ENCODE data around the gene EID2B. TPM values are rescaled to one million over a fixed set of nuclear protein-coding genes. Genes with fewer than 3 reads are reported as not detected.

Gene EID2B
- total RNA-seq, 1 donor from 2014 or later: 4.7 TPM

GRCh38 chr19:39499932-39500331 lies 32.7 kb downstream of the EID2B start:
- DNase-seq (ENCODE audit: low read depth, low spot score): no peak

GRCh38 chr19:39498798-39499642 lies 33.6 kb downstream of the EID2B start, which contains the start of gene DLL3:
Gene DLL3 (plus strand): TSS chr19:39498947. CDS start chr19:39498975, 28 bp downstream.
- DNase-seq (ENCODE audit: low read depth, low spot score): no peak

- DNase-seq (ENCODE audit: low read depth, low spot score): no peak
Measured at GRCh38 chr19:39497996-39498797, 34.5 kb downstream of the EID2B start.

- no peak for DNase-seq (ENCODE audit: low read depth, low spot score)
Measured at GRCh38 chr19:39497701-39497995, 35.0 kb downstream of the EID2B start.

GRCh38 chr19:39496063-39496462 lies 36.6 kb downstream of the EID2B start:
- no peak for DNase-seq (ENCODE audit: low read depth, low spot score)

- no peak for DNase-seq (ENCODE audit: low read depth, low spot score)
Measured at GRCh38 chr19:39494661-39495060, 38.0 kb downstream of the EID2B start.

GRCh38 chr19:39492788-39493187 lies 39.9 kb downstream of the EID2B start:
- no peak for DNase-seq (ENCODE audit: low read depth, low spot score)

GRCh38 chr19:39492225-39492624 lies 40.4 kb downstream of the EID2B start:
- no peak for DNase-seq (ENCODE audit: low read depth, low spot score)

GRCh38 chr19:39489756-39490155 lies 42.9 kb downstream of the EID2B start:
- no peak for DNase-seq (ENCODE audit: low read depth, low spot score)

GRCh38 chr19:39483141-39483540 lies 49.5 kb downstream of the EID2B start:
- DNase-seq (ENCODE audit: low read depth, low spot score): no peak

- no peak for DNase-seq (ENCODE audit: low read depth, low spot score)
Measured at GRCh38 chr19:39481676-39482075, 51.0 kb downstream of the EID2B start.

- DNase-seq (ENCODE audit: low read depth, low spot score): no peak
Measured at GRCh38 chr19:39481229-39481545, 51.5 kb downstream of the EID2B start.

Other genes starting within 250 kb of the EID2B start
- gene IFNL1, start 236.4 kb downstream of the EID2B start, total RNA-seq: not detected in 2 replicates
- 0.04 and 0.07 TPM in 2 replicates for gene LRFN1, start 212.0 kb downstream of the EID2B start, total RNA-seq
- gene GMFG, start 196.8 kb downstream of the EID2B start, total RNA-seq: 6.9 and 19.4 TPM in 2 replicates
- 26.4 and 36.7 TPM in 2 replicates for gene SAMD4B, start 190.4 kb downstream of the EID2B start, total RNA-seq
- 42.3 and 55.5 TPM in 2 replicates for gene PAF1, start 141.7 kb downstream of the EID2B start, total RNA-seq
- 14.2 and 20.1 TPM in 2 replicates for gene MED29, start 141.5 kb downstream of the EID2B start, total RNA-seq
- 0.59 and 1.1 TPM in 2 replicates for gene ZFP36, start 126.0 kb downstream of the EID2B start, total RNA-seq
- 10.7 and 13.2 TPM in 2 replicates for gene PLEKHG2, start 120.2 kb downstream of the EID2B start, total RNA-seq
- 195 and 372 TPM in 2 replicates for gene RPS16, start 96.9 kb downstream of the EID2B start, total RNA-seq
- gene SUPT5H, start 87.3 kb downstream of the EID2B start, total RNA-seq: 52.4 and 60.3 TPM in 2 replicates
- 91.6 and 93.8 TPM in 2 replicates for gene TIMM50, start 52.0 kb downstream of the EID2B start, total RNA-seq
- 0.25 and 0.53 TPM in 2 replicates for gene DLL3, start 33.9 kb downstream of the EID2B start, total RNA-seq
- not detected in 2 replicates for gene SELENOV, start 17.7 kb downstream of the EID2B start, total RNA-seq
- 19.2 and 19.6 TPM in 2 replicates for gene EID2, start 7.3 kb upstream of the EID2B start, total RNA-seq
- gene LGALS13, start 69.7 kb upstream of the EID2B start, total RNA-seq: not detected in 2 replicates
- gene LGALS16, start 123.1 kb upstream of the EID2B start, total RNA-seq: not detected in 2 replicates
- not detected in 2 replicates for gene LGALS14, start 171.6 kb upstream of the EID2B start, total RNA-seq
- gene CLC, start 205.2 kb upstream of the EID2B start, total RNA-seq: not detected in 2 replicates
- gene LEUTX, start 246.0 kb upstream of the EID2B start, total RNA-seq: not detected in 2 replicates

All from pulmonary artery endothelial cell (primary cell).